ENCODE data around the gene LCE5A.
"Not testable (repeated sequence)": the region's sequence is repeated elsewhere in the genome, so short reads cannot be mapped to it uniquely, and the experiment has no call there.

The LCE5A gene

GRCh38 chr1:152510503-152510902 is at the start of gene LCE5A:
Gene LCE5A, plus strand, starts transcription at chr1:152510803. Its CDS starts 732 bp downstream, at chr1:152511535.
- no peak for DNase-seq

- peak; percentile 39 for DNase-seq
Observed at GRCh38 chr1:152461544-152461943, 49.1 kb upstream of the LCE5A start.

GRCh38 chr1:152462636-152463035 is 48.0 kb upstream of the LCE5A start:
- no peak for DNase-seq

- no peak for DNase-seq
Observed at GRCh38 chr1:152466217-152466616, 44.4 kb upstream of the LCE5A start.

GRCh38 chr1:152473887-152474537 is 36.6 kb upstream of the LCE5A start:
- DNase-seq = no peak

- DNase-seq = peak; percentile 47
Observed at GRCh38 chr1:152479792-152480595, 30.6 kb upstream of the LCE5A start.

GRCh38 chr1:152481869-152482664 is 28.5 kb upstream of the LCE5A start:
- no peak for DNase-seq

- no peak for DNase-seq
Observed at GRCh38 chr1:152486400-152487006, 24.1 kb upstream of the LCE5A start.

GRCh38 chr1:152487871-152488270 is 22.7 kb upstream of the LCE5A start:
- no peak for DNase-seq

GRCh38 chr1:152491537-152491936 is 19.1 kb upstream of the LCE5A start:
- not testable (repeated sequence) for DNase-seq

- DNase-seq = no peak
Observed at GRCh38 chr1:152495066-152495675, 15.4 kb upstream of the LCE5A start.

- no peak for DNase-seq
Observed at GRCh38 chr1:152497273-152497672, 13.3 kb upstream of the LCE5A start.

- DNase-seq = no peak
Observed at GRCh38 chr1:152501704-152502103, 8.9 kb upstream of the LCE5A start.

GRCh38 chr1:152502496-152503180 is 8.0 kb upstream of the LCE5A start:
- DNase-seq = no peak

GRCh38 chr1:152505083-152505482 is 5.5 kb upstream of the LCE5A start:
- no peak for DNase-seq

GRCh38 chr1:152506899-152507498 is 3.6 kb upstream of the LCE5A start:
- DNase-seq = no peak

GRCh38 chr1:152511596-152511995 is 993 bp downstream of the LCE5A start:
- no peak for DNase-seq

- no peak for DNase-seq
Observed at GRCh38 chr1:152513081-152513480, 2.5 kb downstream of the LCE5A start.

- DNase-seq = no peak
Observed at GRCh38 chr1:152514715-152515433, 4.3 kb downstream of the LCE5A start.

GRCh38 chr1:152515434-152515783 is 4.8 kb downstream of the LCE5A start:
- no peak for DNase-seq

- DNase-seq = no peak
Observed at GRCh38 chr1:152516082-152516481, 5.5 kb downstream of the LCE5A start.
